ENCODE results near the gene SLC7A9.
"Not testable (repeated sequence)": the region's sequence is repeated elsewhere in the genome, so short reads cannot be mapped to it uniquely, and the experiment has no call there.

Gene SLC7A9

DNA sequence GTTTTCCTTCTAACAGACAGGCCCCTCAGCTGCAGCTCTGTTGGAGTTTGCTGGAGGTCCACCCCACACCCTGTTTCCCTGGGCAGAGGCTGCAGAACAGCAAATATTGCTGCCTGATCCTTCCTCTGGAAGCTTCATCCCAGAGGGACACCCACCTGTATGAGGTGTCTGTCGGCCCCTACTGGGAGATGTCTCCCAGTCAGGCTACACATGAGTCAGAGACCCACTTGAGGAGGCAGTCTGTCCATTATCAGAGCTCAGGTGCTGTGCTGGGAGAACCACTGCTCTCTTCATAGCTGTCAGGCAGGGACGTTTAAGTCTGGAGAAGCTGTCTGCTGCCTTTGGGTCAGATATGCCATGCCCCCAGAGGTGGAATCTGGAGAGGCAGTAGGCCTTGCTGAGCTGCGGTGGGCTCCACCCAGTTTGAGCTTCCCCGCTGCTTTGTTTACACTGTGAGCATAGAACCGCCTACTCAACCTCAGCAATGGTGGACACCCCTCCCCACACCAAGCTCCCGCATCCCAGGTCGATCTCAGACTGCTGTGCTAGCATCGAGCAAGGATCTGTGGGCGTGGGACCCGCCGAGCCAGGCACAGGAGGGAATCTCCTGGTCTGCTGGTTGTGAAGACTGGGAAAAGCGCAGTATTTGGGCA is 82.3 kb downstream of the SLC7A9 start:
- DNase-seq, result not testable (repeated sequence)

GRCh38 chr19:32782089-32782488 is 87.5 kb downstream of the SLC7A9 start:
- DNase-seq, result not testable (repeated sequence)

- no peak for DNase-seq
Observed at GRCh38 chr19:32781280-32781679, 88.3 kb downstream of the SLC7A9 start.
